Measurements from ENCODE around the gene KIF21B.

DNA sequence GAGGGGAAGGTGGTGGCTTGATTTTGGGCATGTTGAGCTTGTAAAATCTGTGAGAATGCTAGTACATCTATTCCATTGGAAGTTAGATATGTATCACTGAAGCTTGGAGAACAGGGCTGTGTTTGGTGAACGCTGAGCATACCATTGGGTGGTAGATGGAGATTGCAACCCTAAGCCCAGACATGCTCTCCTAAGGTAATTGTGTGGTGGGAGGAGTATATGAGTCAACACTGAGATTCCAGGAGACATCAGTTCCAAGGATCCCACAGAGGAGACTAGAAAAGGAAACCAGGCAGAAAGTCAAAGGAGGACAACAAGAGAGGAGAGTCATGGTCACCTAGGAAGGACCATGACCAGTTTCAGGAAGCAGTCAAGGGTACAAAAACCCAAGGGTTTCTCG lies 60.4 kb downstream of the KIF21B start:
- TF ChIP-seq, protein P1, sequence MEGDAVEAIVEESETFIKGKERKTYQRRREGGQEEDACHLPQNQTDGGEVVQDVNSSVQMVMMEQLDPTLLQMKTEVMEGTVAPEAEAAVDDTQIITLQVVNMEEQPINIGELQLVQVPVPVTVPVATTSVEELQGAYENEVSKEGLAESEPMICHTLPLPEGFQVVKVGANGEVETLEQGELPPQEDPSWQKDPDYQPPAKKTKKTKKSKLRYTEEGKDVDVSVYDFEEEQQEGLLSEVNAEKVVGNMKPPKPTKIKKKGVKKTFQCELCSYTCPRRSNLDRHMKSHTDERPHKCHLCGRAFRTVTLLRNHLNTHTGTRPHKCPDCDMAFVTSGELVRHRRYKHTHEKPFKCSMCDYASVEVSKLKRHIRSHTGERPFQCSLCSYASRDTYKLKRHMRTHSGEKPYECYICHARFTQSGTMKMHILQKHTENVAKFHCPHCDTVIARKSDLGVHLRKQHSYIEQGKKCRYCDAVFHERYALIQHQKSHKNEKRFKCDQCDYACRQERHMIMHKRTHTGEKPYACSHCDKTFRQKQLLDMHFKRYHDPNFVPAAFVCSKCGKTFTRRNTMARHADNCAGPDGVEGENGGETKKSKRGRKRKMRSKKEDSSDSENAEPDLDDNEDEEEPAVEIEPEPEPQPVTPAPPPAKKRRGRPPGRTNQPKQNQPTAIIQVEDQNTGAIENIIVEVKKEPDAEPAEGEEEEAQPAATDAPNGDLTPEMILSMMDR (IDR thresholded peaks at IDR 0.05; ENCODE audit: low read length), result no peak
- TF ChIP-seq EZH2 (IDR thresholded peaks at IDR 0.05; ENCODE audit: borderline replicate concordance, low read length), result no peak

All from OCI-LY1 (cell line).